ENCODE results near the gene DRGX. TPM values are rescaled to one million over a fixed set of nuclear protein-coding genes. Genes with fewer than 3 reads are reported as not detected.

Gene DRGX
- total and polyA plus RNA-seq, 2 of the 4 experiments (the other 2 are of a cell fraction): not detected

- H3K14ac ChIP-seq (replicated peaks; ENCODE audit: low read depth, low read length): no peak overlapping the region
- in situ Hi-C loops (cut with MboI; ENCODE audit: low sequenced_read_pairs): no loop called here
- H3K36me3 ChIP-seq (ENCODE audit: control insufficient read depth, insufficient read depth, low read length): no peaks in the 10 kb centered on the region
- no peaks in the 10 kb centered on the region for H3K4me1 ChIP-seq (ENCODE audit: control insufficient read depth, insufficient read depth, low read length)
- no peak overlapping the region for H3K4me3 ChIP-seq (ENCODE audit: insufficient read depth, low read depth, low read length)
- no CpG with 5 or more reads among the region's 3 CpGs for WGBS, 2 experiments (ENCODE audit: extremely low coverage in 2 of 2, insufficient read length in 1 of 2)
- H3K9ac ChIP-seq (ENCODE audit: low read depth, low read length): no peak overlapping the region
- no TSS peak for BruUV-seq (replicated peaks)
- H4K5ac ChIP-seq (ENCODE audit: low read depth, low read length): no peak overlapping the region
- H2AFZ ChIP-seq (replicated peaks; ENCODE audit: low read length, poor library complexity): no peak overlapping the region
- H3K23ac ChIP-seq (ENCODE audit: low read depth, low read length): no peak overlapping the region
- no peak overlapping the region for H2BK120ac ChIP-seq (ENCODE audit: low read depth, low read length)
- TF ChIP-seq NFE2L2 (IDR thresholded peaks at IDR 0.05; ENCODE audit: low read depth, low read length) (no peak), CEBPB (IDR thresholded peaks at IDR 0.05; ENCODE audit: low read depth, low read length) (no peak), FOS (IDR thresholded peaks at IDR 0.05; ENCODE audit: low read depth, low read length) (no peak), USF2 (IDR thresholded peaks at IDR 0.05; ENCODE audit: low read depth, low read length) (no peak), BHLHE40 (IDR thresholded peaks at IDR 0.05; ENCODE audit: low read depth, low read length) (no peak), RAD21 (IDR thresholded peaks at IDR 0.05; ENCODE audit: low read length) (no peak), MAZ (IDR thresholded peaks at IDR 0.05; ENCODE audit: borderline replicate concordance, low read depth, low read length) (no peak), MXI1 (IDR thresholded peaks at IDR 0.05; ENCODE audit: borderline replicate concordance, low read depth, low read length) (no peak), CHD1 (IDR thresholded peaks at IDR 0.05; ENCODE audit: low read depth, low read length) (no peak), ELK1 (IDR thresholded peaks at IDR 0.05; ENCODE audit: borderline replicate concordance, low read depth, low read length) (no peak), CTCF (conservative IDR thresholded peaks at IDR 0.05; ENCODE audit: low read depth, low read length) (no peak), RCOR1 (IDR thresholded peaks at IDR 0.05; ENCODE audit: insufficient replicate concordance, low read length) (no peak), RFX5 (IDR thresholded peaks at IDR 0.05; ENCODE audit: low read depth, low read length) (no peak), POLR2A (IDR thresholded peaks at IDR 0.05; ENCODE audit: low read depth, low read length) (no peak), MAFK (IDR thresholded peaks at IDR 0.05; ENCODE audit: low read depth, low read length) (no peak), SMC3 (IDR thresholded peaks at IDR 0.05; ENCODE audit: low read depth, low read length) (no peak)
- peaks cover 2% of the 10 kb centered on the region; the same call in 1 of the 2 replicates for H3K27me3 ChIP-seq (ENCODE audit: control insufficient read depth, insufficient read depth, low read length)
- H2BK15ac ChIP-seq (ENCODE audit: low read depth, low read length): no peak overlapping the region
- ChIA-PET CTCF (no interaction called here), POLR2A (ENCODE audit: unreplicated experiment) (no interaction called here)
- H3K9me1 ChIP-seq (ENCODE audit: insufficient read depth, low read length): no peaks in the 10 kb centered on the region
- H3K9me3 ChIP-seq (ENCODE audit: control insufficient read depth, insufficient read depth, low read length): peaks cover 4% of the 10 kb centered on the region; the same call in 1 of the 2 replicates
- no peaks in the 10 kb centered on the region for H4K20me1 ChIP-seq (ENCODE audit: insufficient read depth, low read length)
- dilution Hi-C loops (cut with HindIII; ENCODE audit: low sequenced_read_pairs, unreplicated experiment): no loop called here
- H3K56ac ChIP-seq (ENCODE audit: extremely low read depth, insufficient read depth, low read length): no peak overlapping the region
- DNase-seq (no peak), ATAC-seq (ENCODE audit: low read depth) (no peak)
- no peak overlapping the region for H2AK5ac ChIP-seq (ENCODE audit: low read depth, low read length)
- no peak overlapping the region for H4K8ac ChIP-seq (ENCODE audit: low read depth in 2 of 2, low read length in 2 of 2)
- H2BK5ac ChIP-seq (ENCODE audit: low read depth, low read length, poor library complexity, severe bottlenecking): no peak overlapping the region
- no peak overlapping the region for H3K4me2 ChIP-seq (ENCODE audit: low read depth, low read length)
- intact Hi-C loops (cut with micrococcal nuclease): no loop called here
- no peaks in the 10 kb centered on the region for H3K79me1 ChIP-seq (ENCODE audit: low read depth in 1 of 2, low read length in 2 of 2)
- no peak overlapping the region for H4K91ac ChIP-seq (ENCODE audit: insufficient read depth, low read depth, low read length)
- H3K27ac ChIP-seq (ENCODE audit: insufficient read depth, low read length): no peak overlapping the region
- H3K4ac ChIP-seq (ENCODE audit: low read depth, low read length): no peak overlapping the region
- no peak overlapping the region for H3K18ac ChIP-seq (ENCODE audit: low read depth, low read length)
- no peak overlapping the region for H2BK20ac ChIP-seq (ENCODE audit: low read depth, low read length)
- H2AK9ac ChIP-seq (replicated peaks; ENCODE audit: low read depth, low read length, poor library complexity): no peak overlapping the region
Observed at GRCh38 chr10:49347827-49348226, 48.1 kb downstream of the DRGX start.

All from IMR-90 (cell line).